SW480 (cell line): ENCODE data around the gene RFX2.

Experiments used
- DNase-seq: peaks from one replicate; pipeline ENCODE4 v3.0.0-alpha.2; 2016; ENCODE audit warnings: low spot score

Gene RFX2

GRCh38 chr19:6059988-6060599, 50.2 kb downstream of the RFX2 start:
- DNase-seq, result no peak

GRCh38 chr19:6059396-6059947, 50.8 kb downstream of the RFX2 start:
- no peak for DNase-seq

GRCh38 chr19:6058518-6059201, 51.6 kb downstream of the RFX2 start:
- DNase-seq, result no peak

- DNase-seq, result no peak
Observed at GRCh38 chr19:6057651-6058517, 52.4 kb downstream of the RFX2 start.

- DNase-seq, result peak; percentile 11
Observed at GRCh38 chr19:6056801-6057650, 53.3 kb downstream of the RFX2 start.

- DNase-seq, result no peak
Observed at GRCh38 chr19:6056282-6056741, 54.0 kb downstream of the RFX2 start.

- DNase-seq, result no peak
Observed at GRCh38 chr19:6055013-6055795, 55.1 kb downstream of the RFX2 start.

- peak; percentile 62 for DNase-seq
Observed at GRCh38 chr19:6048793-6049405, 61.4 kb downstream of the RFX2 start.

- no peak for DNase-seq
Observed at GRCh38 chr19:6048348-6048747, 62.0 kb downstream of the RFX2 start.

- DNase-seq, result peak; percentile 7
Observed at GRCh38 chr19:6047741-6048251, 62.5 kb downstream of the RFX2 start.

GRCh38 chr19:6047256-6047655, 63.0 kb downstream of the RFX2 start:
- no peak for DNase-seq

- no peak for DNase-seq
Observed at GRCh38 chr19:6045108-6045507, 65.2 kb downstream of the RFX2 start.

GRCh38 chr19:6044056-6044805, 66.1 kb downstream of the RFX2 start:
- DNase-seq, result no peak

GRCh38 chr19:6042776-6043726, 67.2 kb downstream of the RFX2 start:
- no peak for DNase-seq

GRCh38 chr19:6041991-6042481, 68.3 kb downstream of the RFX2 start:
- no peak for DNase-seq

GRCh38 chr19:6041071-6041470, 69.2 kb downstream of the RFX2 start:
- DNase-seq, result no peak

- no peak for DNase-seq
Observed at GRCh38 chr19:6039566-6040225, 70.6 kb downstream of the RFX2 start.
